GM21529 (cell line): ENCODE measurements around the gene CCDC148.
"Not testable (repeated sequence)": the region's sequence is repeated elsewhere in the genome, so short reads cannot be mapped to it uniquely, and the experiment has no call there.

Source experiments
- ATAC-seq: cut with Tn5 transposase; IDR thresholded peaks from one replicate; pipeline ENCODE4 v1.9.1; 2021; ENCODE audit not compliant: unreplicated experiment

The CCDC148 gene

GRCh38 chr2:158484892-158485556, 28.5 kb upstream of the CCDC148 start:
- peak; percentile 66 for ATAC-seq

GRCh38 chr2:158482594-158482993, 26.0 kb upstream of the CCDC148 start:
- ATAC-seq: no peak

GRCh38 chr2:158481116-158481515, 24.6 kb upstream of the CCDC148 start:
- no peak for ATAC-seq

- ATAC-seq: no peak
Measured at GRCh38 chr2:158478816-158479215, 22.3 kb upstream of the CCDC148 start.

GRCh38 chr2:158478237-158478636, 21.7 kb upstream of the CCDC148 start:
- no peak for ATAC-seq

GRCh38 chr2:158477202-158477601, 20.6 kb upstream of the CCDC148 start:
- ATAC-seq: no peak

GRCh38 chr2:158474526-158475011, 18.0 kb upstream of the CCDC148 start:
- ATAC-seq: not testable (repeated sequence)

- ATAC-seq: no peak
Measured at GRCh38 chr2:158473719-158474392, 17.3 kb upstream of the CCDC148 start.

GRCh38 chr2:158473300-158473699, 16.7 kb upstream of the CCDC148 start:
- not testable (repeated sequence) for ATAC-seq

GRCh38 chr2:158472829-158473228, 16.3 kb upstream of the CCDC148 start:
- ATAC-seq: not testable (repeated sequence)

GRCh38 chr2:158467248-158467647, 10.7 kb upstream of the CCDC148 start:
- ATAC-seq: no peak

GRCh38 chr2:158464426-158465281, 8.1 kb upstream of the CCDC148 start:
- peak; percentile 74 for ATAC-seq

- no peak for ATAC-seq
Measured at GRCh38 chr2:158463496-158464095, 7.0 kb upstream of the CCDC148 start.

- ATAC-seq: no peak
Measured at GRCh38 chr2:158460632-158461297, 4.2 kb upstream of the CCDC148 start.

GRCh38 chr2:158459161-158460003, 2.8 kb upstream of the CCDC148 start:
- no peak for ATAC-seq

GRCh38 chr2:158458617-158458920, 2.0 kb upstream of the CCDC148 start:
- ATAC-seq: no peak

- peak; percentile 50 for ATAC-seq
Measured at GRCh38 chr2:158457826-158458616, 1.5 kb upstream of the CCDC148 start.

- peak; percentile 33 for ATAC-seq
Measured at GRCh38 chr2:158457092-158457825, 706 bp upstream of the CCDC148 start.
